Uterus (tissue), 2 donors: Measurements from ENCODE around the gene MYL1.

Experiments used
- POLR2A ChIP-seq, 2 donors: fragments of 450-650 bp; IDR thresholded peaks; one replicate each; pipeline ENCODE4 v1.6.1; 2016; ENCODE audit warnings: antibody characterized with exemption in 2 of 2, mild to moderate bottlenecking in 1 of 2, moderate library complexity in 1 of 2
- TF ChIP-seq, protein P1 (sequence below), 4 experiments: fragments of 200-600 bp in 2 of 4; fragments of 450-650 bp in 2 of 4; sonication (generic) in 2 of 4; IDR thresholded peaks; one replicate each; pipeline ENCODE4 v1.5.1; 2016 to 2019; ENCODE audit warnings: antibody characterized with exemption in 4 of 4, mild to moderate bottlenecking in 2 of 4, moderate library complexity in 1 of 4

GRCh38 chr2:210259687-210260086, 55.3 kb downstream of the MYL1 start:
- TF ChIP-seq, protein P1, sequence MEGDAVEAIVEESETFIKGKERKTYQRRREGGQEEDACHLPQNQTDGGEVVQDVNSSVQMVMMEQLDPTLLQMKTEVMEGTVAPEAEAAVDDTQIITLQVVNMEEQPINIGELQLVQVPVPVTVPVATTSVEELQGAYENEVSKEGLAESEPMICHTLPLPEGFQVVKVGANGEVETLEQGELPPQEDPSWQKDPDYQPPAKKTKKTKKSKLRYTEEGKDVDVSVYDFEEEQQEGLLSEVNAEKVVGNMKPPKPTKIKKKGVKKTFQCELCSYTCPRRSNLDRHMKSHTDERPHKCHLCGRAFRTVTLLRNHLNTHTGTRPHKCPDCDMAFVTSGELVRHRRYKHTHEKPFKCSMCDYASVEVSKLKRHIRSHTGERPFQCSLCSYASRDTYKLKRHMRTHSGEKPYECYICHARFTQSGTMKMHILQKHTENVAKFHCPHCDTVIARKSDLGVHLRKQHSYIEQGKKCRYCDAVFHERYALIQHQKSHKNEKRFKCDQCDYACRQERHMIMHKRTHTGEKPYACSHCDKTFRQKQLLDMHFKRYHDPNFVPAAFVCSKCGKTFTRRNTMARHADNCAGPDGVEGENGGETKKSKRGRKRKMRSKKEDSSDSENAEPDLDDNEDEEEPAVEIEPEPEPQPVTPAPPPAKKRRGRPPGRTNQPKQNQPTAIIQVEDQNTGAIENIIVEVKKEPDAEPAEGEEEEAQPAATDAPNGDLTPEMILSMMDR (IDR thresholded peaks at IDR 0.05) = no peak
- TF ChIP-seq POLR2A (IDR thresholded peaks at IDR 0.05) = no peak
